Erythroblast (primary cell): ENCODE measurements around the gene LRP1-AS.

Experiments
- DNase-seq, 2 experiments: peaks; one replicate each; lab custom pipeline; 2025; lab: John Stamatoyannopoulos, UW
- GATA1 ChIP-seq: IDR thresholded peaks from 2 replicates; pipeline ENCODE4 v1.6.1; 2011; ENCODE audit warnings: low read depth, mild to moderate bottlenecking, control low read depth, low read length, moderate library complexity
- POLR2A ChIP-seq: IDR thresholded peaks from 2 replicates; pipeline ENCODE4 v1.6.1; 2011; ENCODE audit warnings: mild to moderate bottlenecking, low read length

Gene LRP1-AS

DNA sequence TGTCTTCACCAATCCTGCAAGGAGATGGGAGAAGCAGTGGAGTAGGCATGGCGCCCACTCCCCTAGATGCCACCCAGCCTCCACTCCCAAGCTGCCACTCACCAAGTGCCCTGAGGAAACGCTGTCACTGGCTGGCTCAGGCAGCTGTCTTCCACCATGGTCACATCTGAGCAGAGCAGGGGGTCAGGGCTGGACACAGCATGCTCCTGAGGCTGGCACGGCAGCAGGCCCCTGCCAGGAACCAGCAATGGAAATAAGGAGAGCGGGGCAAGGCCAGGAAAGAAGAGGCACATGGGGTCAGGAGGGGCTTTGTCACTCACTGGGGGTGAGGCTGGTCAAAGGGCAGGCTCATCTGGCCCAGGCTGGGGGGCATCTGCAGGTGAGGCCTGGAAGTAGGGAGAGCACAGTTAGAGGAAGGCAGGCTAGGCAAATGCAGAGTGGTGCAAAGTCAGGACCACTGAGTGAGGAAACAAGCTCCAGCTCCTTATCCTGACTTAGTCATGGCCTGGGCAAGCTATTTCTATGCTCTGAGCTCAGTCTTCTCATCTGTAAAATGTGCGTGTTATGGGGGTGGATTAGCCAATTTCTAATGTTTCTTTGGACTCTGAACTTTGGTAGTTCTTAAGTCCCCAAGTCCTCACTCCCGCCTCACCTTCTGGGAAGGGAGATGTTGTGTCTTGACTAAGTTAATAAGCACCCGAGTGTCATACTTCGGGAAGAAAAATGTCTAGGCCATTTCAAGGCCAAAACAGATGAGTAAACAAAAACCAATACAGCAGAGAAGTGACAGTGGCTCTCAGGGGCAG, 50.5 kb downstream of the LRP1-AS start:
- TF ChIP-seq GATA1 (no peak), POLR2A (no peak)
- no peak for DNase-seq

GRCh38 chr12:57096099-57096572, 51.3 kb downstream of the LRP1-AS start:
- no peak for DNase-seq
- TF ChIP-seq POLR2A = no peak
- TF ChIP-seq GATA1 = no peak

DNA sequence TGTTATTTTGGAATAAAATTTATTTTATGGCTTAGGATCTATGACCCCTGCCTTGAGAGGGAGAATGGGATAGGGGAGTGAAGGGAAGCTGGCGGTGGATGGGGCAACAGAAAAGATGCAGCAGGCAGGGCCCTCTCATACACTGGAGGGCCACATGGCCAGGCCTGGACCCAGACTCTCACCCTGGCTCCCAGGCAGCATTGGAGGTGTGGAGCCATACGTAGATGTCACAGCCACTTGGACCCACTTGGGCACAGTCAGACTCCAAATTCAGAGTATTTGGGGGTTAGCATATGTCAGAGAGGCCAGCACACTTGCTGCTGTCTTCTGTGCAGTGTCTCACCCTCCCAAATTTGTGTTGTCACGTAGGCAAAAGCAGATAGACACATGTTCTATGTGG, 52.0 kb downstream of the LRP1-AS start:
- TF ChIP-seq GATA1 (no peak), POLR2A (no peak)

More for the DNA sequence above, 52.0 kb downstream of the LRP1-AS start:
- DNase-seq = no peak
